Type B pancreatic cell (in vitro differentiated cells): ENCODE data around the gene FRAS1. TPM values are rescaled to one million over a fixed set of nuclear protein-coding genes. Genes with fewer than 3 reads are reported as not detected.

Experiments used
- DNase-seq: peaks from one replicate; pipeline ENCODE4 v3.0.0; 2021; ENCODE audit warnings: mixed read lengths; ENCODE audit not compliant: unreplicated experiment; ENCODE audit errors: extremely low spot score
- H3K27ac Mint-ChIP-seq: 2 replicates; pipeline ENCODE4 v1.8.0; 2021; ENCODE audit warnings: mild to moderate bottlenecking, mixed read lengths
- H3K27me3 Mint-ChIP-seq: 2 replicates; pipeline ENCODE4 v1.8.0; 2021; ENCODE audit warnings: mixed read lengths
- H3K36me3 Mint-ChIP-seq: 2 replicates; pipeline ENCODE4 v1.8.0; 2021; ENCODE audit warnings: mixed read lengths
- H3K4me1 Mint-ChIP-seq: one replicate; pipeline ENCODE4 v1.8.0; 2021; ENCODE audit warnings: mixed read lengths; ENCODE audit not compliant: unreplicated experiment
- H3K4me3 Mint-ChIP-seq: 2 replicates; pipeline ENCODE4 v1.8.0; 2021; ENCODE audit warnings: mild to moderate bottlenecking, mixed read lengths
- H3K9me3 Mint-ChIP-seq: 2 replicates; pipeline ENCODE4 v1.8.0; 2021; ENCODE audit warnings: mixed read lengths
- total RNA-seq: library from RNA; stranded (reverse); gene quantifications from 2 replicates; pipeline ENCODE4 v1.2.1, GENCODE V29; 2021; ENCODE audit warnings: low replicate concordance
- TF ChIP-seq, protein P1 (sequence below): fragments of 200-600 bp; sonication (generic); conservative IDR thresholded peaks from 2 replicates; pipeline ENCODE4 v1.5.0; 2021; ENCODE audit warnings: antibody characterized with exemption, mild to moderate bottlenecking

FRAS1 gene
- total RNA-seq, 1 donor from 2014 or later: 37.7 TPM

DNA sequence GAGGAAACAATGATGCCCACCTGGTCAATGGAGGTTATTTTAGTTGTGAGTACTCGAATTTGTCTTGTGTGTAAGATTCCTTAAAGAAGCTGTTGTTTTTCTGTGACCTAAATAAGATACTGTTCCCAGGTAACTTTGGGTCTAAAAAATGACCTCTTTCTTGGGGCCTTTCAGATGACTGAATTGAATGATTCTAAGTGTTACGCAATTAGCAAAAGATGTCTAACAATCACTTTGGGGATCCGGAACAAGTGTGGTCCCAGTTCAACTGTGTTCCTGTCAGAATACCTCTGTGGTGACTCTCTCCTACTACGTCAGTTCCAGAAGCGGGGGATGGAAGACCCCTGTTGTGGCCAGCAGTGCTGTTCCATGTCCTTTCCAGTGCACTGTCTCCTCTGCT, 99.4 kb downstream of the FRAS1 start:
- H3K27me3 Mint-ChIP-seq: peaks cover 5% of the 10 kb centered on the region
- TF ChIP-seq, protein P1, sequence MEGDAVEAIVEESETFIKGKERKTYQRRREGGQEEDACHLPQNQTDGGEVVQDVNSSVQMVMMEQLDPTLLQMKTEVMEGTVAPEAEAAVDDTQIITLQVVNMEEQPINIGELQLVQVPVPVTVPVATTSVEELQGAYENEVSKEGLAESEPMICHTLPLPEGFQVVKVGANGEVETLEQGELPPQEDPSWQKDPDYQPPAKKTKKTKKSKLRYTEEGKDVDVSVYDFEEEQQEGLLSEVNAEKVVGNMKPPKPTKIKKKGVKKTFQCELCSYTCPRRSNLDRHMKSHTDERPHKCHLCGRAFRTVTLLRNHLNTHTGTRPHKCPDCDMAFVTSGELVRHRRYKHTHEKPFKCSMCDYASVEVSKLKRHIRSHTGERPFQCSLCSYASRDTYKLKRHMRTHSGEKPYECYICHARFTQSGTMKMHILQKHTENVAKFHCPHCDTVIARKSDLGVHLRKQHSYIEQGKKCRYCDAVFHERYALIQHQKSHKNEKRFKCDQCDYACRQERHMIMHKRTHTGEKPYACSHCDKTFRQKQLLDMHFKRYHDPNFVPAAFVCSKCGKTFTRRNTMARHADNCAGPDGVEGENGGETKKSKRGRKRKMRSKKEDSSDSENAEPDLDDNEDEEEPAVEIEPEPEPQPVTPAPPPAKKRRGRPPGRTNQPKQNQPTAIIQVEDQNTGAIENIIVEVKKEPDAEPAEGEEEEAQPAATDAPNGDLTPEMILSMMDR: no peak
- H3K36me3 Mint-ChIP-seq: peaks cover 8% of the 10 kb centered on the region
- no peak for DNase-seq
- no peak overlapping the region for H3K27ac Mint-ChIP-seq
- H3K9me3 Mint-ChIP-seq: peaks cover 6% of the 10 kb centered on the region
- peaks cover 26% of the 10 kb centered on the region for H3K4me1 Mint-ChIP-seq
- H3K4me3 Mint-ChIP-seq: no peak overlapping the region

DNA sequence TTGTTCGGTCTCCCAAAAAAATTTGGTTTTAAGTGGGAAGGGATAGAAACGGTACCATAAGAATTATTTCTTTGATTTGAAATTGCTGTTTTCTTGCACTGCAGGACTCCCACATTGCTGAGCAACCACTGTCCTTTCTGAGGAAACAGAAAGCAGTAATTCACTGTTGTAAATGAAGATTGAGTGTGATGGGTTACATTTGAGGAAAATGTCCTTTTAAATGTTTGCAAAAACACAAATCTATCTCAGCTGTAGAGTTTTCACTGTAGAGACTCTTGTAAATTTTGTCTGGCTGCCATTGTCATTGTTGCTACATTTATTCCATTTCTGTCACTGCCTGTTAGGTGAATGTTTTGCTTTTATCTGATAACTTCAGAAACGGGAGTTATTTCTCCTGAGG, 105.2 kb downstream of the FRAS1 start:
- peak overlapping the region; percentile 63 for H3K27ac Mint-ChIP-seq
- H3K9me3 Mint-ChIP-seq: peaks cover 11% of the 10 kb centered on the region
- TF ChIP-seq, protein P1: no peak
- peak overlapping the region; percentile 27 for H3K4me3 Mint-ChIP-seq
- H3K36me3 Mint-ChIP-seq: peaks cover 8% of the 10 kb centered on the region
- peaks cover 5% of the 10 kb centered on the region for H3K27me3 Mint-ChIP-seq
- H3K4me1 Mint-ChIP-seq: peaks cover 22% of the 10 kb centered on the region
- DNase-seq: no peak

DNA sequence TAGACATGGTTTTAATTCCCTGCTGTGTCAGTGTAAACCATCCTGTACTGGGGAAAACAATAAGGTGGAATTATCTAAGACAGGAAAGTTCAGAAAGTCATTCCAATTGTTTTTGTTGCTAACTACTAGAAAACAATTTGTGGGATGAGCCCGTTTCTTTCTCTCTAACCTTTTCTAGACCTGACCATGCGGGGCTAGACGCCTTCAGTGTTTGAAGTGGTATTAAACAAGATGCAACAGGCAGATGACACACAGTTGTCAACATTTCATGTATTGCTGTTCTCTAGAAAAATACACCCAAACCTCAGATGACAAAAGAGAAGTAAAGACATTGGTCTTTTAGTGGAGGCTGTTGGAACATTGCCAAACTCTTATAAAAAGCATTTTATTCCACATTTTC, 105.7 kb downstream of the FRAS1 start:
- peaks cover 22% of the 10 kb centered on the region for H3K4me1 Mint-ChIP-seq
- peak overlapping the region; percentile 63 for H3K27ac Mint-ChIP-seq

DNA sequence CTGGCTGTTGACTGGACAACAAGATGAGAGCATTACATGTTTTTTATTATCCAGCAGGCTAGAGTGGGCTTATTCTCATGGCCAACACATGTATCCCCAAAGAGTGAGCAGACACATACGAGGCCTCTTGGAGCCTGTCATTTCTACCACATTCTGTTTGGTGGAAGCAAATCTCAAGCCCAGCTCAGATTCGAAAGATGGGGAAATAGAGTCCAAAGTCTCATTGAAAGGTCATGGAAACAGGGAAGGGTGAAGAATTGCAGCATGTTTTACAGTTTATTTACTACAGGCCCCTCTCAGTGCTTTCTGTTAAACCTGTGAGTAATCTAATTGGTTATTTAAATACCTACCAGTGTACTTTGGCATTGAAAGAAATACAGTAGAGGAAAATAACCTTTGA, 108.6 kb downstream of the FRAS1 start:
- Mint-ChIP-seq H3K36me3 (no peaks in the 10 kb centered on the region), H3K4me3 (no peak overlapping the region), H3K27me3 (no peaks in the 10 kb centered on the region), H3K9me3 (peaks cover 5% of the 10 kb centered on the region), H3K27ac (no peak overlapping the region), H3K4me1 (peaks cover 22% of the 10 kb centered on the region)
- TF ChIP-seq, protein P1: no peak
- no peak for DNase-seq

More for the DNA sequence above, 105.7 kb downstream of the FRAS1 start:
- TF ChIP-seq, protein P1: no peak
- Mint-ChIP-seq H3K36me3 (peaks cover 8% of the 10 kb centered on the region), H3K9me3 (peaks cover 11% of the 10 kb centered on the region), H3K4me3 (peak overlapping the region; percentile 27), H3K27me3 (peaks cover 5% of the 10 kb centered on the region)
- DNase-seq: no peak

DNA sequence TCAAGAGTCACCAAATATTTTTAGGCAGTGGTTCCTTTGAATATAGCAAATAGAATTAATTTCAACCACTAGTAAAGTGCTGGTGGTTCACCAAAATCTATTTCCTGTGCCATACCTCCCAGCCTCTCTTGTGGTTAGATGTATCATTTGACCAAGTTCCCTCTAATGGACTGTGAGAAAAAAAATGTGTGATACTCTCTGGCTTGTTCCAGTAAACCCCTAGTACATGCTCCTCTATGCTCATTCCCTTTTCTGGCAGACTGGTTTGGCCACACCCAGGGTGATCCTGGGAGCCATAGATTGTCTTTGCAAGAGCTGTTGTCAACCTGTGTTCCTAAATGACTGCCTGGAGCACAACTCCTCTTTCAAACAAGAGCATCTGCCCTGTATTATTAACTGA, 109.5 kb downstream of the FRAS1 start:
- H3K27ac Mint-ChIP-seq: no peak overlapping the region

More for the DNA sequence above, 109.5 kb downstream of the FRAS1 start:
- no peak for DNase-seq
- TF ChIP-seq, protein P1: no peak
- Mint-ChIP-seq H3K36me3 (no peaks in the 10 kb centered on the region), H3K9me3 (peaks cover 5% of the 10 kb centered on the region), H3K4me1 (peaks cover 22% of the 10 kb centered on the region), H3K4me3 (no peak overlapping the region), H3K27me3 (no peaks in the 10 kb centered on the region)
